ENCODE results near the gene RHOXF1.
"Not testable (repeated sequence)": the region's sequence is repeated elsewhere in the genome, so short reads cannot be mapped to it uniquely, and the experiment has no call there.

RHOXF1 gene, protein sequence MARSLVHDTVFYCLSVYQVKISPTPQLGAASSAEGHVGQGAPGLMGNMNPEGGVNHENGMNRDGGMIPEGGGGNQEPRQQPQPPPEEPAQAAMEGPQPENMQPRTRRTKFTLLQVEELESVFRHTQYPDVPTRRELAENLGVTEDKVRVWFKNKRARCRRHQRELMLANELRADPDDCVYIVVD

DNA sequence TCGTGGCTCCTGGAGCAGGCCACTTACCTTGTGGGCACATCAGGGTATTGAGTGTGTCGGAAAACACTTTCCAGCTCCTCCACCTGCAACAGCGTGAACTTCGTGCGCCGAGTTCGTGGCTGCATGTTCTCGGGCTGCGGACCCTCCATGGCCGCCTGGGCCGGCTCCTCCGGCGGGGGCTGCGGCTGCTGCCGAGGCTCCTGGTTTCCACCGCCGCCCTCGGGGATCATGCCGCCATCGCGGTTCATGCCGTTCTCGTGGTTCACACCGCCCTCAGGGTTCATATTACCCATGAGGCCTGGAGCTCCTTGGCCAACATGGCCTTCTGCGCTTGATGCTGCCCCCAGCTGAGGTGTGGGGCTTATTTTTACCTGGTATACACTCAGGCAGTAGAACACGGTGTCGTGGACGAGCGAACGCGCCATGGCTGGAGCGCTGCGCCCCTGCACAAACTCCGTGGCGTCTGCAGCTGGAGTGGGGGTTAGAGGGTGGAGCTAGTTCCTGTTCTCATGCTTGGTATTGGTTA is at the start of gene RHOXF1:
Gene RHOXF1 (minus strand): TSS at position 476 of the 526 bp plus-strand sequence. CDS start 51 bp downstream, at position 425.
- DNase-seq (ENCODE audit: low read depth, low spot score) = no peak
- no peak within 1 kb of the TSS for H3K27ac ChIP-seq

DNA sequence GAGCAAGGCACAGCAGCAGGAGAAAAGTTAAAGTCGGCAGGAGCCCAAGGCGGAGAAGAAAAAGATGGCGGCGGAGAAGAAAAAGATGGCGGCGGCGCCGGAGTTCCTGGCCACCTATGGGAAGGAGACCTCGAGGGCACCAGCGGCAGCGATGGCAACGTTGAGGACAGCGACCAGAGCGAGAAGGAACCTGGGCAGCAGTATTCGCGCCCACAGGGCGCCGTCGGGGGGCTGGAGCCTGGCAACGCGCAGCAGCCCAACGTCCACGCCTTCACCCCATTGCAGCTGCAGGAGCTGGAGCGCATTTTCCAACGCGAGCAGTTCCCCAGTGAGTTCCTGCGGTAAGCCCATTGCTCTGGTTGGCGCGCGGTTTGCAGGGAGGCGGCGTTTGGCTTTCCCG is 43.4 kb upstream of the RHOXF1 start:
- not testable (repeated sequence) for DNase-seq (ENCODE audit: low read depth, low spot score); H3K27ac ChIP-seq

DNA sequence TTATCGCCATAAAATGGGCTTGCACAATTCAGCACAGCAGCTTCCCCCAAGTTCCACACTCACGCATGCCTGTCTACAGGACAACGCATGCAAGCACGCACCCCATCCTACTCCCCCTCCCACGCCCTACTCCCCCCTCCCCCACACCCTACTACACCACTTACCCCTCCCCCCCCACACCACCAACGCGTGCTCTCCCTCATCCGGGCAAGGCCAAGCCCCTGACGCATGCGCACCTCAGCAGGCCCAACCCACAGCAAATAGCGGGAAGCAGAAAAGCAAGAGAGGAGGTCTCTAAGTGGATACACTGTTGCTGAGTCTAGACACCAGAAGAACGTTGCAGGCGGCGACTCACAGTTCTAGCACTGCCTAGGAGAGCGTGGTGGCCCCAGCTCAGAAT is 42.6 kb upstream of the RHOXF1 start, which contains the start of gene RHOXF2:
Gene RHOXF2 (plus strand): TSS at position 301 of the 400 bp plus-strand sequence. CDS start 138 bp downstream, outside the sequence.
- not testable (repeated sequence) for H3K27ac ChIP-seq; DNase-seq (ENCODE audit: low read depth, low spot score)

DNA sequence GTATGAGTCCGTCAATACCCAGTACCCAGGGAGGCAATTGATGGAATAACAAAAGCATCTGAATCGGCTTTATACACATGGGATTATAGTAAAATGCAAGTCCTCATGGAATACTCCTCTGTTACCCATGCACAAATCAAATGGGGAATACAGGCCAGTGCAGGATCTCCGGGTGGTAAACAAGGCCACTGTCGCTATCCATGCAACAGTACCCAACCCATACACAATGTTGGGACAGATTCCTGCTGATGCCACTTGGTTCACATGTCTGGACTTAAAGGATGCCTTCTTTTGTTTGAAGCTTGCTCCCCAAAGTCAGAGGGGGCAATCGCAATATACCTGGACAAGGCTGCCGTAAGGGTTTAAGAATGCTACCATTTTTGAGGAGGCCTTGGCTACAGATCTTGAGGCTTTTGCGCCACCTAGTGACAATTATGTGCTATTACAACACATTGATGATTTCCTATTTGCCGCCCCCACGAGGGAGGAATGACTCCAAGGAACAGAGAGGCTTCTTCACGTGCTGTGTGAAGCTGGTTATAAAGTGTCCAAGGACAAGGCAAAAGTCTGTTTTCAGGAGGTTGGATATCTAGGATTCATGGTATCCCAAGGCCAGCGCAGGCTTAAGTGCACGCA is 34.5 kb upstream of the RHOXF1 start:
- DNase-seq (ENCODE audit: low read depth, low spot score); H3K27ac ChIP-seq: not testable (repeated sequence)

DNA sequence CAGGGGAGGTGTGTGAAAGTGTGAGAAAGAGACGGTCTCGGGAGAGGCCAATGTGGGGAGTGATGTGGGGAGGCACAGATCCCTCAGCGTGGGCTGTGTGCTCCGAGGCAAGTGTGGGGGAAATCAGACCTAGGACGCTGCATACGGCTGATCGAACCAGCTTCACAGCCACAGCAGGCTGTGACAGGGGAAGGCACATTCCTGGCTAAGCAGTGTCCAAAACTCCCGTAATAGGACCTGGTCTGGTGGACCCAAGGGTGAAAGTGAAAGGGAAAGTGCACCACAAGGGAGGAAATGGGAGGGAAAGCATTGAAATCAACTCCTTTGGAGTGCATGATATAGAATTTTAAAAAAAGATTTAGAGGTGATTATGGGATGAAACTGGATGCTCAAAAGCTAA is 31.8 kb upstream of the RHOXF1 start:
- H3K27ac ChIP-seq = no peak overlapping the region
- DNase-seq (ENCODE audit: low read depth, low spot score) = no peak

DNA sequence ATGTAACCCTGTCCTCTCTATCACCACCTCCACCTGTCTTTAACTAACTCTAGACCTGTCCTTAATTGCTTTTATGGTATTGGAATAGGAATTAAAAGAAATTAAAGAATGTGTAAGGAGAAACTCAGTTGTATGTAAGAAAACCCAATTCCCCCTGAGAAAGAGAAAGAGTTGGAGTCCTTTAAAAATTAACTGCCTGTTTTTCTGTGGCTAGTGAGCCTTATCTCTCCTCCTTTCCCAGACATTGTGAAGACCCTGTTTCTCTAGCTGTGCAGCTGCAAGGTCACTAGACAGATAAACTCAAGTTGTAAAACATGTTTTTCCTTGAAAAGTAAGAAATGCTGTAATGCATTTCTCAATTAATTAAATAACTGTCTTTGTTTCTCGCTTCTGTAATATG is 30.6 kb upstream of the RHOXF1 start:
- DNase-seq (ENCODE audit: low read depth, low spot score); H3K27ac ChIP-seq: not testable (repeated sequence)

DNA sequence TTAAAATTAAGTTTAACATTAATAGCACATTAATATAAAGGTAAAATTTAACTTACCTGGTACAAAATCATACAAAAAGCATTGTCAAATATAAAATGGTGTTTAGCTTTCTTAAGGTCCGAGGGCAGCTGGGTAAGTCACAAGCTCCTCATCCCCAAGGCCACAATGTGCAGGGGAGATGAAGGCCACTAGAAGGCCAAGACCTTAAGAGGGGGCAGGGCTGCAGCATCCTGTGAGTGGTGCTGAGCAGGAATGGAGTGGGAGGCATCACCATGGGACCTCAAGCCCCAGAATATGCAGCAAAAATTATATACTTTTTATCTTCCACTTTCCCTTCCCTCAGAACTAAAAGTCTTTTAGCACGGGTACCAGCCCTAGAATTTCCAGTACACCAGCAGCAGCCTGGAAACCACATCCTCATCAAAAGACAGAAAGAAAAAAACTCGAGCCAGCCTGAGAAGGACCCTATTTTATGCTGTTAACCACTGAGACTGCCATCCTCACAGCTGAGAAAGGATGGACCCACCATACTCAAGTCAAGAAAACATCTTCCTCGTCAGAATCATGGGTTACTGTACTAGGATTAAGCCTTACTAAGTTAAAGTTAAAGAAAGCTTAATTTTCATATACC is 29.7 kb upstream of the RHOXF1 start:
- no peak overlapping the region for H3K27ac ChIP-seq
- DNase-seq (ENCODE audit: low read depth, low spot score) = no peak

DNA sequence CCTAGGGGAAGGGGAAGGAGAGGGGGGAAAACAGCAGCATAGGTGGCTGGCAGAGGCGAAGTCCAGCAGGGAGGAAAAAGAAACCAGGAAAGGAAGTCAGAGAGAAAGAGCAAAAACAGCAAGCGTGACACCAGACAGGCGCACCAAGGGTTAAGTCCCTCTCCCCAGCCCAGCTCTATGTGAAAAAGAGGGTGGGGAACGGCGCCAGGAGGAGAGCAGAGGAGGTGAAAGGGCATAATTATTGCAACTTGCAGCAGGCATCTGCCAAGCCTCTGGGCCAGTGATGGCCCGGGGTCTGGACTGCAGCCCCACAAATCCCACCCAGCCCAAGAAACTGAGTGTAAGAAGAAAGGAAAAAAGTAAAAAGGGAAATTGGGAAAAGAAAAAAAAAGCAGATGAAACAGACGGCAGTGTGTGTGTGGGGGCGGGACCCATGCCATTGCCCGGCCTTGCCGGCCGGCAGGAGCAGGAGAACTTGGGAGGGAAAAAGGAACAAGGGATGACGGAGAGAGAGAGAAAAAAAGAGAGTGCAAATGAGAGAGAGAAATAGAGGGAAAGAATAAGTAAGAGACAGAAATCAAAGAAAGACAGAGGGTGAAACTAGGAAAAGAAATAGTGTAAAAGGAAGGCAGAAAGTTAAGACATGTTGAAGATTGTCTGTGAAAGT is 28.6 kb upstream of the RHOXF1 start:
- DNase-seq (ENCODE audit: low read depth, low spot score) = no peak
- no peak overlapping the region for H3K27ac ChIP-seq

DNA sequence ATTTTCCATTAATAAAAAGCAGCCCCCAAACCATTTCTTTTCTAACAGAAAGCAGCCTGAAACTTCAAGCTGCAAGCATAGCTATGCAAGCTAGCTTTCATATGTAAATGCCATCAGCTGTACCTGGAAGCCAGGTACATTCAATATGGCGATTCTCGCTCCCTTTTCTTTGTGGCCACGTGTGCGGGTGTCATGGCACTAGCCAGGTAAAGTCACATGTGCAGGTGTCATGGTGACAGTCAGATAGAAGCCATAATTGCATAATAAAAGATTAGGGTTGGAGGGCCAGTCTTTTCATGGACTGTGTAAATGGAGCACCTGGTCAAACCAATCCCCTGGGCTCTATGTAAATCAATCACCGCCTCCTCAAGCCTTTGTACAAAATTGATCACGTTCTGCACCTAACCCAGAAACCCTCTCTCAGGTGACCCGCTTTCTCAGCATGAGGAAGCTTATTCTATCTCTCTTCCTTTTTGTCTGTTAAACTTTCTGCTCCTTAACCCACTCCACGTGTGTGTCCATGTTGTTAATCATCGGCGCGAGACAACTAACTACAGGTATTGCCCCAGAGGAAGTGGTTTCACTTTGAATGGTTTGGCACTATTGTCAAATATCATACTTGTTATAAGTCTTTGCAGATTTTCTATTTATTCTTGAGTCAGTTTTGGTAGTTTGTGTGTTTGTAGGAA is 24.7 kb upstream of the RHOXF1 start:
- no peak overlapping the region for H3K27ac ChIP-seq
- DNase-seq (ENCODE audit: low read depth, low spot score) = no peak

DNA sequence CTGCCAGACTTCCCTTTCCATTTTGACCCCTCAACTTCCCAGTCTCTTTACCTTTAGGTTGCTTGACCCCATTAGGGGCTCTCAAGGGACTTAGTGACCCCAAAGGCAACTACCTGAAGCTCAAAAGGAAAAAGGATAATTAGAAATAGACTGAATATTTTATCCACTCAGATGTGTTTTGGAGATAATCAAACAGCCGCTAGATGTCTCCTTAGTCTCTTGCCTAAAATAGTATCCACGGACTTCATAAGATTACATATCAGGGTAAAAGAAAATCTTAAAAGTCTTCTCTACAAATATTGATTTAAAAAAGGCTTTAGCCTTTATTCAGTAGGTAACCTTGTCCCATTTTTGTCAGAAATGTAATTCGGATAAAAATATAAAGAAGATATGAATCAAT is 21.7 kb upstream of the RHOXF1 start:
- no peak for DNase-seq (ENCODE audit: low read depth, low spot score)
- H3K27ac ChIP-seq = no peak overlapping the region

DNA sequence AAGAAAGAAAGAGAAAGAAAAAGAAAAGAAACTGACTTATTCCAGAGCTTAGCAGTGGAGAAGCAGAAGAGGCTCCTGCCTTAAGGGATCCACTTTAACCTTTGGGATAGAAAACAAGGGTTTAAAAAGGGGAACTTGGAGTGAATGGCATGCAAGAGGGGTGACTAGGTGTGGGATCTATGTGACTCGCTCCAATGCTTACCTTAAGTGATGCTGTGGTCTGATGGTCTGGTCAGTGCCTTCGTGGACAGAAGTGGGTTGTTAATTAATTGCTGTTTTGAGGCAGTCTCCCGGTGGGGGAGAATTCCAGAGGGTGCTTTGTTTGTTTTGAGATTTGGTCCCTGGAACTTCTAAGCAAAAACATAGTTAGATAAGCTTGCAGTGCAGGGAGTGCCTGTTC is 21.1 kb upstream of the RHOXF1 start:
- no peak overlapping the region for H3K27ac ChIP-seq
- no peak for DNase-seq (ENCODE audit: low read depth, low spot score)

DNA sequence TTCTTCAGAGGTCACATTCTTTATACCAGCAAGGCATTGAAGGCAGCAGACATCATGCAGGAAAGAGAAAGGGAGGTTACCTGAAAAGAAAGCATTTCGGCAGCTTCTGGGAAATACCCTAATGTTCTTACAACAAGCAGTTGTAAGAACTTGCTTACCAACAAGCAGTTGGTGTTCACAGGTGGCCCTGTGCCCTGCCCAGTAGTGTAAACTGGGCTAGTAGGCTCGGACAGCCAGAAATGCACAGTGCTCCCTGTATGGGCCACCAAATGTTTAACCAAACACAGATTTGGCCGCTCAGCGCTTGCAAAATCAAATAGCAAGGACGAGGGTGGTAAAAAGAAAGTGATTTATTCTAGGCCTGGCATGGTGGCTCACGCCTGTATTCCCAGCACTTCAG is 20.4 kb upstream of the RHOXF1 start:
- H3K27ac ChIP-seq = no peak overlapping the region
- no peak for DNase-seq (ENCODE audit: low read depth, low spot score)

DNA sequence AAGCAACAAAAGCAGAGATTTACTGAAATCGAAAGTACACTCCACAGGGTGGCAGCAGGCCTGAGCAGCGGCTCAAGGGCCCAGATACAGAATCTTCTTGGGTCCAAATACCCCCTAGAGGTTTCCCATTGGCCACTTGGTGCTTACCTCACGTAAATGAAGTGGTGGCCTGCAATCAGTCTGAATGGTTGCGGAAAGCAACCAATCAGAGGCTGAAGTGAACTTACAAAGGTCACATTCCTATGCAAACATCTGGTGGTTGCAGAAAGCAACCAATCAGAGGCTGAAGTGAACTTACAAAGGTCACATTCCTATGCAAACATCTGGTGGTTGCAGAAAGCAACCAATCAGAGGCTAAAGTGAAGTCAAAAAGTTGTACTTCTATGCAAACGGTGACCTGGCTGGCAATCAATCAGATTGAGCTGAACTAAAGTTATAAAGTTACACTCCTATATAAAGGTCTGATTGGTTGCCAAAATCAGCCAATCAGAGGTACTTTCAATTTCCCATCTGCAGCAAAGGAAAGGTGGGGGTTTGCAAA is 12.7 kb upstream of the RHOXF1 start:
- not testable (repeated sequence) for DNase-seq (ENCODE audit: low read depth, low spot score)

DNA sequence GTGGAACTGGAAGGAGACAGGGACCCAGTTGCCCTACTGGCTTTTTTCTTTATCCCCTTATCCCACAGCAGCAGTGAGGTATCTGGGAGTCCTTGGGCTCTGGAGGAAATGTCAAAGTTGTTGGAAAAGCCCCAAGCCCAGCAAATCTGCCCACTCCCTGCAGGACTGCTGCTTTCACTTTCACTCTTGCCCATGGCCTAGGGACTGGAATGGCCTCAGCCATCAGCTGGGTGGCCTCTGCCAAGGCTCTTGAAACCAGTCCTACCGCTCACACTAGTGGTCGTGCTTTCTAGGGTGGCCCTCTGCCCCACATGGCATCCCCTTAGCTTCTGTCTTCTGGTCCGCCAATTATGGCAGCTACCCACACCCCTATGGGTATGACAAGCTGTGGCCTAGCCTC is 9.7 kb upstream of the RHOXF1 start:
- H3K27ac ChIP-seq = no peak overlapping the region
- no peak for DNase-seq (ENCODE audit: low read depth, low spot score)

More for the DNA sequence above, 12.7 kb upstream of the RHOXF1 start:
- not testable (repeated sequence) for H3K27ac ChIP-seq

DNA sequence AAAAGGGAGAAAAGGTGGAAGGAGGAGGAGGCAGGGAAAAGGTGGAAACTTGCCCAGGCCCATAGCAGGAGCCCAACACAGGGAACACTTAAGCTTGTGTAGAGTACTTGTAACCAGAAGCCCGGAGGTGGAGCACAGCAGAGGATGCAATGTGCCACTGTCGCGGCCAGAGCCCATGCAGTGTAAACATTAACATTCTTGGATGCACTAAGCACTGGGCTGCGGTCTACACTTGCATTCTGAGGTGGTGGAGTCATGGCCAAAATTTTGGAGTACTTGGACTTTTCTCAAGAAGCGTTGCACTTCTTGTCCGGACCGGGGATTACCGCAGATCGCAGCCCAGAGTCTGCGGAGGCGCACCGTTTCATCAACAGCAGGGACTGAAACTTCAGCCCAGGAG is 4.5 kb upstream of the RHOXF1 start:
- no peak for DNase-seq (ENCODE audit: low read depth, low spot score)
- no peak overlapping the region for H3K27ac ChIP-seq

DNA sequence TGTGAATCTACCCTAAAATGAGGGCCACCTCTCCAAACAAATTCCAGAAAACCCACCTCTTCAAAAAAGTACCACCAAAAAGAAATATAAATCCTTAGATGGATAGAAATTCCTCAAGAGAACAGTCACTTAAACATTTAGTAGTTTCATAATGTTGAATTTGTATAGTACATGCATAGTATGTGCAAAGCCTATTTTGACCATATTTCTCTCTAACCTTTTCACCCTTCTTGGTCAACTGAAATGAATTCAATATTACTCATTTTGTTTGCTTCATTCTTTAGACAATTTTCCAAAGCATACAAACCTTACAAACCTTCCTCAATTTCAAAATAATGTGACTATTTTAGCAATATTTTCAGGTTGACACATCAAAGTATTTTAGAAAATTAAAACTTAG is 4.1 kb downstream of the RHOXF1 start:
- no peak for DNase-seq (ENCODE audit: low read depth, low spot score)
- no peak overlapping the region for H3K27ac ChIP-seq

DNA sequence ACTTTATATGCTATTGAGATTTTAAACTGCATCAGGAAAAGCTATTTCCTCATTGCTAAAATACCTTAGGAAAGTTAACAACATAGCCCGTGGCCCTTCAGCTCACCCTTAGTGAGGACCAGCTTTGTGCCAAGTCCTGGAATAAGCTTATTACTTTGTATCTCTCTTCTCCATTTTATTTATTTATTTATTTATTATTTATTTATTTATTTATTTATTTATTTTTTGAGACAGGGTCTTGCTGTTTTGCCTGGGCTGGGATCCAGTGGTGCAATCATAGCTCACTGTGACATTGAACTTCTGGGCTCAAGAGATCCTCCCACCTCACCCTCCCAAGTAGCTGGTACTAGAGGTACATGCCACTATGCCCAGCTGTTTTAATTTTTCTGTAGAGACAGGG is 6.3 kb downstream of the RHOXF1 start:
- DNase-seq (ENCODE audit: low read depth, low spot score) = no peak
- no peak overlapping the region for H3K27ac ChIP-seq

DNA sequence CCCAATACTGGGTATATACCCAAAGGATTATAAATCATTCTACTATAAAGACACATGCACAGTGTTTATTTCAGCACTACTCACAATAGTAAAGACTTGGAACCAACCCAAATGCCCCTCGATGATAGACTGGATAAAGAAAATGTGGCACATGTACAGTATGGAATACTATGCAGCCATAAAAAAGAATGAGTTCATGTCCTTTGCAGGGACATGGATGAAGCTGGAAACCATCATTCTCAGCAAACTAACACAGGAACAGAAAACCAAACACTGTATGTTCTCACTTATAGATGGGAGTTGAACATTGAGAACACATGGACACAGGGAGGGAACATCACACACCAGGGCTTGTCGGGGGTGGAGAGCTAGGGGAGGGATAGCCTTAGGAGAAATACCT is 11.0 kb downstream of the RHOXF1 start:
- not testable (repeated sequence) for DNase-seq (ENCODE audit: low read depth, low spot score); H3K27ac ChIP-seq

DNA sequence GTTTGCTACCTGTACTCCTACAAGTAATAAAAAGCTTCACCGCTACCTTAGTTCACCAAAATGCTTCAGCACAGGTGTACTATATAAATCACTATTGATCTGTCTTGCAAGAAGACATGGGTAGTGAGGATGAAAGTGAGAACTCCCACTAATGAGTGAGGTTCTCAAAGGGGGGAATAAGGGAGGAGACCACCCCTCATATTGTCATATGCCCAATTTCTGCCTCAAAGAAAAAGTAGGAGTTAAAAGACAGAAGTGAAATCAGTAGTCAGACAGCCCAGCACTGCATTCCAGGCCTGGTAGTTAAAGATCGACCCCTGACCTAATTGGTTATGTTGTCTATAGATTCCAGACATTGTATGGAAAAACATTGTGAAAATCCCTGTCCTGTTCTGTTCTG is 14.7 kb downstream of the RHOXF1 start:
- H3K27ac ChIP-seq; DNase-seq (ENCODE audit: low read depth, low spot score): not testable (repeated sequence)

DNA sequence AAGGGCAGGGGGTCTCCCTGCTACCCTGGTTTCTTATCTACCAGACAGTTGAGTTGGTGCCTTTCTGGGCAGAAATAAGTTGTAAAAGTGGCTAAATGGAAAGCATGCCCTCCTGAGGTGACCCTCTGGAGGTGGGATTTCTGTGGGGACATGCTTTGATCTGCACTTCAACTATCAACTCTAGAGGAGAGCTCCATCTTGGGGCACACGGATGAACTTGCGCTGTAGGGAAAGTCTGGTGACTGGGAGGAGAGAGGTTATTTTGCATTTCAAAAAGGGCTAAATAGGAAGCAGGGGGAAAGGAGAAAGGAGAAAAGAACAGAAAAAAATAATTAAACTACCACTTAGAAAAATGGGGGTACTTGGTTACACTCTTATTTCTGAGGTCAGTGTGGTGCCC is 25.5 kb downstream of the RHOXF1 start:
- no peak for DNase-seq (ENCODE audit: low read depth, low spot score)
- no peak overlapping the region for H3K27ac ChIP-seq
